HG03135 (cell line): Measurements from ENCODE around the gene E2F2.

Experiments
- ATAC-seq: cut with Tn5 transposase; IDR thresholded peaks from one replicate; pipeline ENCODE4 v1.9.1; 2021; ENCODE audit warnings: mild to moderate bottlenecking, moderate library complexity; ENCODE audit not compliant: unreplicated experiment

E2F2 gene

DNA sequence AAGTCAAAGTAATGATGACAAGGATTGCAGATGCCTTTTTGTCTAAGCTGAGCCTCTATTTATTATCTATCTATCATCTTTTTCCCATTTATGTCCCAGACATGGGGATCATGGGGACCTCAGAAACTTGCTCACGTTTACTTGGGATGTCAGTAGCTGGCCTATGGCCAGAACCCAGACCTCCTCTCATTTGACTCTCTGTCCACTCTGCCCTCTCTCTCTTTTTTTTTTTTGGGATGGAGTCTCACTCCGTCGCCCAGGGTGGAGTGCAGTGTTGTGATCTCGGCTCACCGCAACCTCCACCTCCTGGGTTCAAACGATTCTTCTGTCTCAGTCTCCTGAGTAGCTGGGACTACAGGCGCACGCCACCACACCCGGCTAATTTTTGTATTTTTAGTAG lies 32.0 kb upstream of the E2F2 start:
- no peak for ATAC-seq

- no peak for ATAC-seq
Measured at GRCh38 chr1:23562137-23562876, 31.3 kb upstream of the E2F2 start.

- ATAC-seq: no peak
Measured at GRCh38 chr1:23561813-23562100, 30.7 kb upstream of the E2F2 start.

DNA sequence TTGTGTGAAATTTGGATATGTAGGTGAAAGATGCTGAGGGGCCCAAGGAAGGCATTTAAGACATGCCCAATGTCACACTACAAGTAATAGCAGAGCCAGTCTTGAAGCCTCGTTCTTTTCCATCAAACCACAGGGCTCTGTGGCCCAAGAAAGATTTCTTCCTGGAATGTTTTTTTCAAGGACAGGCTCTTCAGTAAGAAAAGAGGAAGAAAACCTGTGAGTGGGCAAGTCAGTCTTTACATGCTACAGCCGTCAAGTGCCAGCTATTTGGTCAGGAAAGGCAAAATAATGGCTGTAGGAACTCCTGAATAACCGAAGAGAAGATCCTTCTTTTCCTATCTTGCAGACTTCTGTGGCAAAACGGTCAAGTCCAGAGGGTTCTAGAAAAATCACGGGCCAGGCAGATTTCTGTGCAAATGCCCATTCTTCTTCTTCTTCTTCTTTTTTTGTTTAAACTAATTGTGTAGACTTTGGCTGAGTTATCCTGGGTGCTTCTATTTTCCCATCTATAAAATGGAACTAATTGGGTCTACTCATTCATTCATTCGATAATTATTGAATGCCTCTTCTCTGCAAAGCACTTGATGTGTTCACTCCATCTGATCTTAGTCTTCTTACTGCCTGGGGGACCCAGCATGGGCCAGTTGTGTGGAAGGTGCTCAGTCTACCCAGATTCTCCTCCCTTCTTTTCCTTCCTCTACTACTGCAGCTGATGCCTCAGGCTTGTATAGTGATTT lies 30.2 kb upstream of the E2F2 start:
- ATAC-seq: no peak

GRCh38 chr1:23559985-23560741 lies 29.1 kb upstream of the E2F2 start:
- ATAC-seq: no peak

- peak; percentile 62 for ATAC-seq
Measured at GRCh38 chr1:23559136-23559984, 28.3 kb upstream of the E2F2 start, which contains the start of gene ID3. ID3 (minus strand) TSS chr1:23559501; CDS start chr1:23559426, 75 bp downstream.

DNA sequence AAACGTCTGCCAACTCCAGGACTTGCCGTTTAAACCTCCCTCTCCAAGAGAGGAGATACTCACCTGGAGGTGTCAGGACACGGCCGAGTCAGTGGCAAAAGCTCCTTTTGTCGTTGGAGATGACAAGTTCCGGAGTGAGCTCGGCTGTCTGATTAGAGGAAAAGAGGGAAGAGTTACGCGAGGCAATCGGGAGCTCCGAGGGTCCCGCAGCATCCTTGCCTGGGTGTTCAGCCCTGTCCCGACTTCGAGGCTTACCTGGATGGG lies 27.8 kb upstream of the E2F2 start:
- ATAC-seq: no peak

GRCh38 chr1:23558140-23558871 lies 27.3 kb upstream of the E2F2 start:
- no peak for ATAC-seq

DNA sequence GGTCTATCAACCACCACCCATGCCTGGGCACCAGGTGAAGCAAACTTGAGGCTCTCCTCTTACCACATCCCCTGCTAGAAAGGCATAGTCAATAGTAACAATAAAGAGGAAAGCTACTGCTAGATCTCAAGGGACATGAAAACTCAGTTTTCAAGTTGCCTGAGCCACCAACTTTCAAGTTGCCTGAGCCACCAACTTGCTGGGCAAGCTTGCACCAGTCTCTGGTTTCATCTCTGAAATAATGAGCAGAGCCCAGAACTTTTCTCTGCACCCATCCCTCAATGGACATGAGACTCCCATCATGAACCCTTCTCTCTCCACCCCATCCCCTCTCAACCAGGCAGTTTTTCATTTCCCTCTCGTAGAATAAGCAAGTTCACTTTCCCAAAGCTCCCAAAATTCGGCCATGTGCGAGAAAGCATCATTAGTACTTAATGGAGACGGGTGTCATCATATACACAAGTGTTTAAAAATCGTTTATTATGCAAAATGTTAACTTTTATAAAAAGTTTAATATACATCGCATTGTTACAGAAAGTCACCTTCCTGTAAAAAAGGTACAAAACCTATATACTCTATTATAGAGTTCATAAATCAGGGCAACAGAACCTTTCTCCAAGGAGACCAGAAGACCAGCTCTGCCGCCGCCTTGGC lies 26.6 kb upstream of the E2F2 start:
- ATAC-seq: no peak

- no peak for ATAC-seq
Measured at GRCh38 chr1:23556635-23557470, 25.8 kb upstream of the E2F2 start.

- ATAC-seq: no peak
Measured at GRCh38 chr1:23555986-23556634, 25.1 kb upstream of the E2F2 start.

DNA sequence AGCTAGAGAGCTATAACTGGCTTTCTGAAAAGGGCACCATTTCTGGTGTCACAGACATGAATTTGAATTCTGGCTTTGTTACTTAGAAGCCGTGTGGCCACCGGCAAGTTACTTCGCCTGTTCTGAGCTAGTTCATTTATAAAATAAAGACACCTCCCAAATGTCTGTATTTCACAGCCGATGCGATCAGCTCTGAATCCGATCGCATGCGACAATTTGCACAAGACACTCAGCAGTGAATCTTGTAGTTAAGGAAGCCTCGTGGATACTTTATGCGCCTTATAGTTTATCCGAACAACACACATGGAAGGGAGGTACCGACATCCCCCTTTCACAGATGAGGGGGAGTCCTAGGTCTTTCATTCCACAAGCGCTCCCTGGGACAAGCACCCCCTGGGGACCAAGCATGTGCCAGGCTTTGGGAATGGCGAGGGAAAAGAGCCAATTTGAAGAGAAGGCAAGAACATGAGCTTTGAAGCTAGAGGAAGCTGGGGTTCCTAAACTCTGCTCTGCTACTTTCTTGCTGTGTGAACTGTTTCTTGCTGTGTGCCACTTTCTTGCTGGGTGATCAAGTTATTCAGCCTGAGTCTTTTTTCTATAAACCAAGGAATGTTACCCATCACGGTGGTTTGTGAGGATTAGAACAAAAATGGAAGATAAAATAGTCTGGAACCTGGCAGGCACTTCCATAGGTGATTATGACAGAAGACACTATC lies 24.4 kb upstream of the E2F2 start:
- ATAC-seq: no peak

DNA sequence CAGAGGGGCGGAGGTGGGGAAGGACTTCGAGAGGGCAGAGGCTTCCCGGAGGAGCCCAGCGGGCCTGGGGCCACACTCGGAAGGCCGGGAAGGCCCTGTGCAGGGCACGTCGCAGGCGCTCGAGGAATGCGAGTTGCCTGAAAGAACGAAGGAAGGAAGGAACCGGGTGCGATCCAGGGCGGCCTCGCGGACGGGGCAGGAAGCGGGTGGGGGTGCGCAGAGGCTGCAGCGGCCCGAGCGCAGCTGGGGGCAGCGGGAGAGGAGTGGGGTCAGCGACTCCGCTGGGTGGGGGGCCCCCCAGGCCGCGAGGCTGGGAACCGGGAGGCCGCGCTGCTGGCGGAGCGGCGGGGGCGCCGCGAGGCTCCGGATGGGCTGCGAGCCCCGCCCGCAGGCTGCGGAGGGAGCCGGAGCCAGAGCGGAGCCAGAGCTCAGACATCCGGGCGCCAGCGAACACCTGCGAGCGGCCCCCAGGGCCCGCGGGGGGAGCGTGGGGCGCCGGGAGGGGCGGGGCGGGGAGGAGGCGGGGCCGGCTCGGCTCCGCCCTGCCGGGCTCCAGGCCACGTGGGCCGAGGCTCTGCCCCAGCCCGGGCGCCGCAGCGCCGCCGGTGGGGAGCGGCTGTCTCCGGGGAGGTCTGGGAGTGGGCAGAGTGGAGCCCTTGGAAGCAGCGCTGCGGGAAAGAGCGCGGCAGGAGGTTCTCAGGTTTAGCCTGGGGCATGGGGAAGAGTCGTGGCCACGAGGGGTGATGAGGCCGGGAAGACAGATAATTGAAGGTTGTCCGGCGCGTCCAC lies 23.6 kb upstream of the E2F2 start:
- ATAC-seq: peak; percentile 46

GRCh38 chr1:23554127-23554480 lies 23.1 kb upstream of the E2F2 start:
- no peak for ATAC-seq

GRCh38 chr1:23553231-23554126 lies 22.4 kb upstream of the E2F2 start:
- no peak for ATAC-seq

DNA sequence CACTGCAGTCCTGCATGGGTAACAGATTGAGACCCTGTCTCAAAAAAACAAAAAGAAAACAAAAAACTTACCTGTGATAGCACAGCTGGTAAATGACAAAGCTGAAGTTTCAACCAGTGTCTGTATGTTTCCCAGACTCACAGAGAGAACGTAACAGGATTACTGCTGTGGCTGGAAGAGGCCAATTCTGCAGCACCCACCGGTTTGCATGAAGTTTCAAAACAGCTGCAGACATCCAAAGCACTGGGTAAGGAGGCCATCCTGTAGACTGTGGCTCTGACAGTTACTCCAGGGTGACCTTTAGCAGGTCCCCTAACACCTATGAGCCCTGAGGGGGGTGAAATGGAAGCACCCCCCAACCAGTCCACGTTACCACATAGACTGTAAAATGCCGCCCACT lies 20.8 kb upstream of the E2F2 start:
- ATAC-seq: no peak
